CD4-positive, alpha-beta T cell (primary cell): ENCODE data around the gene HIGD1B. TPM values are rescaled to one million over a fixed set of nuclear protein-coding genes. Genes with fewer than 3 reads are reported as not detected.

Experiments
- ATAC-seq: fragments of 200-7000 bp; cut with Tn5 transposase; one replicate; pipeline ENCODE4 v1.10.0; 2022; ENCODE audit warnings: mild to moderate bottlenecking; ENCODE audit not compliant: poor library complexity
- CTCF ChIA-PET: fragments of 350-600 bp; sonication (Branson Sonifier 250); formaldehyde crosslinking; loops from one replicate; lab custom pipeline; 2021; ENCODE audit warnings: antibody characterized with exemption, inconsistent platforms; lab: Charles Lee
- POLR2A ChIA-PET: fragments of 350-600 bp; sonication (Branson Sonifier 250); formaldehyde crosslinking; loops from one replicate; lab custom pipeline; 2021; ENCODE audit warnings: antibody characterized with exemption, inconsistent platforms; lab: Charles Lee
- DNase-seq, 14 experiments: peaks; one replicate each; pipeline ENCODE4 v3.0.0-alpha.2; 2013 to 2020; ENCODE audit warnings: mixed read lengths in 2 of 14
- H3K27ac ChIP-seq, 2 donors: one replicate each; pipeline versions ENCODE4 v1.5.1 to v1.7.0; 2013; ENCODE audit warnings: low read length in 2 of 2, low read depth in 1 of 2, mild to moderate bottlenecking in 1 of 2
- H3K27me3 ChIP-seq, 2 experiments: 1 replicate in 1 of 2; 2 replicates in 1 of 2; pipeline versions ENCODE4 v1.6.1 to v1.7.0; 2013; ENCODE audit warnings: low read length in 2 of 2, control low read depth in 1 of 2, mild to moderate bottlenecking in 1 of 2, moderate library complexity in 1 of 2; ENCODE audit not compliant: insufficient read depth in 2 of 2, control insufficient read depth in 1 of 2
- H3K36me3 ChIP-seq: one replicate; pipeline ENCODE4 v1.6.1; 2013; ENCODE audit warnings: low read length, control low read depth; ENCODE audit not compliant: insufficient read depth
- H3K4me1 ChIP-seq: one replicate; pipeline ENCODE4 v1.6.1; 2013; ENCODE audit warnings: low read length, control low read depth; ENCODE audit not compliant: insufficient read depth
- H3K4me3 ChIP-seq: one replicate; pipeline ENCODE4 v1.5.1; 2013; ENCODE audit warnings: mild to moderate bottlenecking, low read length, moderate library complexity
- H3K9me3 ChIP-seq, 2 experiments: 1 replicate in 1 of 2; 2 replicates in 1 of 2; pipeline versions ENCODE4 v1.6.1 to v1.7.0; 2013; ENCODE audit warnings: low read length in 2 of 2, mild to moderate bottlenecking in 2 of 2, control low read depth in 1 of 2, moderate library complexity in 1 of 2; ENCODE audit not compliant: control insufficient read depth in 1 of 2, insufficient read depth in 1 of 2
- H3K27ac Mint-ChIP-seq: one replicate; pipeline ENCODE4 v1.8.0; 2020; ENCODE audit warnings: mixed read lengths
- H3K27me3 Mint-ChIP-seq: one replicate; pipeline ENCODE4 v1.8.0; 2021; ENCODE audit warnings: mixed read lengths
- H3K36me3 Mint-ChIP-seq: one replicate; pipeline ENCODE4 v1.8.0; 2021; ENCODE audit warnings: low read depth, mixed read lengths
- H3K4me1 Mint-ChIP-seq: one replicate; pipeline ENCODE4 v1.8.0; 2021; ENCODE audit warnings: low read depth, mixed read lengths
- H3K4me3 Mint-ChIP-seq: one replicate; pipeline ENCODE4 v1.8.0; 2020; ENCODE audit warnings: mild to moderate bottlenecking, mixed read lengths
- H3K9me3 Mint-ChIP-seq: one replicate; pipeline ENCODE4 v1.8.0; 2020; ENCODE audit warnings: mixed read lengths
- CTCF ChIP-seq: fragments of 200-600 bp; IDR thresholded peaks from one replicate; pipeline ENCODE4 v1.8.0; 2022; ENCODE audit warnings: antibody characterized with exemption, mild to moderate bottlenecking
- intact Hi-C, 2 experiments: fragments of 100-400 bp; cut with DNase I in 1 of 2; cut with micrococcal nuclease in 1 of 2; formaldehyde crosslinking; loops; one replicate each; pipeline versions ENCODE4 v1.15.1 to v1.9.0; 2023 to 2025; cut with DNase I, micrococcal nuclease
- total RNA-seq, 174 experiments: library from RNA in 2 of 174; stranded (reverse) in 2 of 174; gene quantifications; one replicate each; pipeline ENCODE4 v1.2.3 and lab custom pipeline; 2021 to 2026

HIGD1B gene
- total RNA-seq, 2 experiments from 2014 or later = not detected

- no peaks in the 10 kb centered on the region for H3K36me3 Mint-ChIP-seq
- peaks cover 9% of the 10 kb centered on the region for H3K27me3 Mint-ChIP-seq
- H3K27me3 ChIP-seq = peaks cover 2 to 5% of the 10 kb centered on the region in 2 experiments
- H3K4me1 Mint-ChIP-seq = no peaks in the 10 kb centered on the region
- no peaks in the 10 kb centered on the region for H3K9me3 ChIP-seq
- no peak overlapping the region for H3K4me3 ChIP-seq
- H3K9me3 Mint-ChIP-seq = no peaks in the 10 kb centered on the region
- no peak for TF ChIP-seq CTCF
- DNase-seq (no peak), ATAC-seq (no peak)
- POLR2A ChIA-PET = no interaction called here
- no peak overlapping the region for H3K4me3 Mint-ChIP-seq
- H3K4me1 ChIP-seq = no peaks in the 10 kb centered on the region
- intact Hi-C loops = no loop called here
- H3K27ac Mint-ChIP-seq = no peak overlapping the region
- no peaks in the 10 kb centered on the region for H3K36me3 ChIP-seq
- CTCF ChIA-PET = no interaction called here
- H3K27ac ChIP-seq = no peak overlapping the region
Measured at GRCh38 chr17:44804302-44805089, 43.2 kb upstream of the HIGD1B start.

- ATAC-seq (no peak), DNase-seq (no peak)
- H3K27me3 ChIP-seq = peaks cover 2 to 5% of the 10 kb centered on the region in 2 experiments
- Mint-ChIP-seq H3K4me3 (no peak overlapping the region), H3K27ac (no peak overlapping the region), H3K9me3 (no peaks in the 10 kb centered on the region), H3K4me1 (no peaks in the 10 kb centered on the region), H3K36me3 (no peaks in the 10 kb centered on the region), H3K27me3 (peaks cover 16% of the 10 kb centered on the region)
- intact Hi-C loops = no loop called here
- TF ChIP-seq CTCF = no peak
- H3K9me3 ChIP-seq = no peaks in the 10 kb centered on the region
- CTCF ChIA-PET = no interaction called here
- no peaks in the 10 kb centered on the region for H3K36me3 ChIP-seq
- no peaks in the 10 kb centered on the region for H3K4me1 ChIP-seq
- no peak overlapping the region for H3K4me3 ChIP-seq
- POLR2A ChIA-PET = no interaction called here
- no peak overlapping the region for H3K27ac ChIP-seq
Measured at GRCh38 chr17:44807093-44807816, 40.4 kb upstream of the HIGD1B start.

- ATAC-seq (no peak), DNase-seq (no peak)
- H3K27me3 ChIP-seq = peaks cover 2 to 5% of the 10 kb centered on the region in 2 experiments
- TF ChIP-seq CTCF = no peak
- H3K4me3 Mint-ChIP-seq = no peak overlapping the region
- no peaks in the 10 kb centered on the region for H3K9me3 Mint-ChIP-seq
- no peaks in the 10 kb centered on the region for H3K4me1 ChIP-seq
- no peaks in the 10 kb centered on the region for H3K4me1 Mint-ChIP-seq
- no peak overlapping the region for H3K27ac ChIP-seq
- intact Hi-C loops = no loop called here
- CTCF ChIA-PET = no interaction called here
- no peak overlapping the region for H3K27ac Mint-ChIP-seq
- H3K36me3 ChIP-seq = no peaks in the 10 kb centered on the region
- peaks cover 16% of the 10 kb centered on the region for H3K27me3 Mint-ChIP-seq
- H3K4me3 ChIP-seq = no peak overlapping the region
- H3K9me3 ChIP-seq = no peaks in the 10 kb centered on the region
- POLR2A ChIA-PET = no interaction called here
- H3K36me3 Mint-ChIP-seq = no peaks in the 10 kb centered on the region
Measured at GRCh38 chr17:44807817-44808155, 39.9 kb upstream of the HIGD1B start.
